Cardiac fibroblast (primary cell): ENCODE measurements around the gene LANCL2.
"Not testable (repeated sequence)": the region's sequence is repeated elsewhere in the genome, so short reads cannot be mapped to it uniquely, and the experiment has no call there.

ENCODE experiments used
- DNase-seq, 2 donors: peaks; one replicate each; pipeline versions ENCODE4 v3.0.0 to v3.0.0-alpha.2; 2010; ENCODE audit warnings: low read depth in 2 of 2
- H3K4me3 ChIP-seq, 2 donors: replicated peaks in 1 of 2; 1 replicate in 1 of 2; 2 replicates in 1 of 2; pipeline ENCODE4 v1.5.1; 2011; ENCODE audit warnings: low read depth in 2 of 2, low read length in 2 of 2, mild to moderate bottlenecking in 2 of 2, moderate library complexity in 1 of 2
- CTCF ChIP-seq: IDR thresholded peaks from one replicate; pipeline ENCODE4 v1.5.1; 2011; ENCODE audit warnings: low read depth, mild to moderate bottlenecking, low read length, inconsistent platforms

The LANCL2 gene

DNA sequence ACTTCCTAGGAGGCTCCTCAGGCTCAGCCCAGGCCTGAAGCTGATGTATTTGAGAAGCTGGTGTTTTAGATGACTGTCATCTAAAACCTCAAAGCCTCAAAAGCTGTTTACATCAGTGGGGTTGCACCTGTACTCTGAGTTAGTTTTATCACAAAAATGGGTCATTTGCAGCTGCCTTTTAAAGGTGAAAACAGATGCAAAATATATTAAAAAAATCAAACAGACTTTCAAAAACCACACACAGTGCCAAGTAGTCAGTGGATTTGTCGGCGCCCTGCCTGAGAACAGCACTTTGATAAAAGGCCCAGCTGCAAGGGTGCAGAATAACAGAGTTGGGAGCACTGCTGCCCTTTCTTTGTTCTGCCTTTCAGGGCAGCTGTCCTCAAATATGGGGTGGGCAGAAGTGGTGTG lies 104.1 kb downstream of the LANCL2 start:
- no peak for TF ChIP-seq CTCF
- no peak for DNase-seq
- no peak overlapping the region for H3K4me3 ChIP-seq

DNA sequence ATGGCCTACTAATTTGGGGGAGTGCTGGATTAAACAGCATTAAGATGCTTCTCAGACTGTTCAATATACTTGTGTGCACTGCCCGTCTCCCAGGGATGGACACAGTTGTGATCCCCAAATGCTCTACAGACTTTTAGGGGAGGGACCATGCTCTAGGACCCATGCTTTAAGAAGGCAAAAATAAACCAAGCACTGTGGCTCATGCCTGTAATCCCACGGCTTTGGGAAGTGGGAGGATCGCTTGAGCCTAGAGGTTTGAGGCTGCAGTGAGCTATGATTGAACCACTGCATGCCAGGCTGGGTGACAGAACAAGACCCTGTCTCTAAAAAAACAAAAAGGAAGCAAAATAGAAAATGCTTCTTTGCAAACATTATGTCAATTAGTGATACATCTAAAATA lies 104.6 kb downstream of the LANCL2 start:
- no peak for DNase-seq
- TF ChIP-seq CTCF: no peak
- H3K4me3 ChIP-seq: no peak overlapping the region

GRCh38 chr7:55470261-55470660 lies 105.1 kb downstream of the LANCL2 start:
- TF ChIP-seq CTCF: no peak
- H3K4me3 ChIP-seq: no peak overlapping the region
- DNase-seq: no peak

- H3K4me3 ChIP-seq, DNase-seq: not testable (repeated sequence)
These were observed 106.5 kb downstream of the LANCL2 start for GRCh38 chr7:55471594-55471993.

GRCh38 chr7:55472406-55472805 lies 107.3 kb downstream of the LANCL2 start:
- not testable (repeated sequence) for DNase-seq, H3K4me3 ChIP-seq

GRCh38 chr7:55472928-55473725 lies 108.0 kb downstream of the LANCL2 start:
- DNase-seq: no peak
- no peak for TF ChIP-seq CTCF
- no peak overlapping the region for H3K4me3 ChIP-seq

DNA sequence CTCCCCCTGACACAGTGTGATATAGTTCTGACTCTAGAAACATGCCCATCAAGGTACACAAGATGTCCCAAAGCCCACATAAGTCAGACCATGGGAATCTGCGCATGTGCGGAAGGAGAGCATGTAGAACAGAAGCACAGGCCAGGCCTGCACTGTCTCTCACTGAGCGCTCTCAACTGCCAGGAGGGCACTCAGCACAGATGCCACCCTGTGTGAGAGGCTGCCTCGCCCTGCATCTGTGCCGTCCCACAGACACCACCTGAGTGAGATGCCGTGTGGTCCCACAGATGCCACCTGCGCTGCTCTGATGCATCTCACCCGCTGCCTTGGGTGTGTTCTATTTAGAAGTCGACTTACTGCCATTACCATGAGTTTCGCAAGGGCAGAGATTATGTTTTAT lies 108.8 kb downstream of the LANCL2 start:
- TF ChIP-seq CTCF: no peak
- H3K4me3 ChIP-seq: no peak overlapping the region
- DNase-seq: no peak
